Keratinocyte (primary cell): Measurements from ENCODE around the gene CRACR2A. TPM values are rescaled to one million over a fixed set of nuclear protein-coding genes. Genes with fewer than 3 reads are reported as not detected.

Source experiments
- DNase-seq: peaks from one replicate; pipeline ENCODE4 v3.0.0-alpha.2; 2011; ENCODE audit warnings: low read depth, missing footprints, low spot score
- FAIRE-seq: peaks from 2 replicates; lab custom pipeline; 2011; peaks lifted over from hg19 to GRCh38; lab: Jason Lieb, UNC
- H2AFZ ChIP-seq: 2 replicates; pipeline ENCODE4 v1.6.0; 2012; ENCODE audit warnings: low read length, control low read depth, inconsistent platforms; ENCODE audit not compliant: control insufficient read depth
- H3K27ac ChIP-seq: 2 replicates; pipeline ENCODE4 v1.5.1; 2011; ENCODE audit warnings: low read length; ENCODE audit not compliant: control insufficient read depth, insufficient read depth
- H3K27me3 ChIP-seq: 3 replicates; pipeline ENCODE4 v1.6.0; 2011; ENCODE audit warnings: low read length; ENCODE audit not compliant: control insufficient read depth, insufficient read depth; ENCODE audit errors: extremely low read depth
- H3K36me3 ChIP-seq, 2 experiments: 2 replicates in 1 of 2; 3 replicates in 1 of 2; pipeline ENCODE4 v1.5.1; 2011; ENCODE audit warnings: low read length in 2 of 2, mild to moderate bottlenecking in 1 of 2; ENCODE audit not compliant: control insufficient read depth in 2 of 2, insufficient read depth in 2 of 2; ENCODE audit errors: extremely low read depth in 1 of 2
- H3K4me1 ChIP-seq: 3 replicates; pipeline ENCODE4 v1.5.1; 2011; ENCODE audit warnings: low read length; ENCODE audit not compliant: control insufficient read depth, insufficient read depth; ENCODE audit errors: extremely low read depth
- H3K4me2 ChIP-seq: 3 replicates; pipeline ENCODE4 v1.6.0; 2011; ENCODE audit warnings: low read depth, low read length; ENCODE audit not compliant: control insufficient read depth, insufficient read depth; ENCODE audit errors: extremely low read depth
- H3K4me3 ChIP-seq, 3 experiments: fragments of 200-600 bp in 1 of 3; sonication (generic) in 1 of 3; 2 replicates in 2 of 3; 3 replicates in 1 of 3; pipeline ENCODE4 v1.5.1; 2011 to 2016; ENCODE audit warnings: low read length in 3 of 3, mild to moderate bottlenecking in 3 of 3, control low read depth in 2 of 3, inconsistent platforms in 1 of 3, low read depth in 1 of 3, mixed read lengths in 1 of 3, mixed run types in 1 of 3, moderate library complexity in 1 of 3; ENCODE audit not compliant: control insufficient read depth in 2 of 3, insufficient read depth in 2 of 3; ENCODE audit errors: extremely low read depth in 1 of 3
- H3K79me2 ChIP-seq: 2 replicates; pipeline ENCODE4 v1.6.0; 2012; ENCODE audit warnings: low read length; ENCODE audit not compliant: control insufficient read depth, insufficient read depth
- H3K9ac ChIP-seq: 3 replicates; pipeline ENCODE4 v1.6.0; 2011; ENCODE audit warnings: low read length; ENCODE audit not compliant: control insufficient read depth, insufficient read depth; ENCODE audit errors: extremely low read depth
- H3K9me1 ChIP-seq: 3 replicates; pipeline ENCODE4 v1.6.0; 2011; ENCODE audit warnings: low read length; ENCODE audit not compliant: control insufficient read depth, insufficient read depth; ENCODE audit errors: extremely low read depth
- H3K9me3 ChIP-seq: 2 replicates; pipeline ENCODE4 v1.5.1; 2012; ENCODE audit warnings: low read depth, low read length; ENCODE audit not compliant: control insufficient read depth
- H4K20me1 ChIP-seq: 3 replicates; pipeline ENCODE4 v1.6.0; 2011; ENCODE audit warnings: low read length; ENCODE audit not compliant: control insufficient read depth, insufficient read depth; ENCODE audit errors: extremely low read depth
- EZH2 ChIP-seq: IDR thresholded peaks from one replicate; pipeline ENCODE4 v1.6.1; 2012; ENCODE audit warnings: inconsistent platforms, mild to moderate bottlenecking, low read length, moderate library complexity
- dilution Hi-C: fragments of 300-500 bp; cut with MboI; formaldehyde crosslinking; loops from one replicate; pipeline ENCODE4 v1.7.0; 2020; ENCODE audit warnings: low sequenced_read_pairs; ENCODE audit not compliant: extremely low pct_ligation_motif_present
- polyA plus RNA-seq, 5 experiments: library from polyadenylated mRNA; depleted of rRNA in 3 of 5; stranded (reverse) in 3 of 5; stranded (forward) in 1 of 5; unstranded in 1 of 5; fragments of >200 nt; gene quantifications; 1 replicate in 1 of 5; 2 replicates in 3 of 5; 3 replicates in 1 of 5; pipeline versions ENCODE4 v1.2.1 to v1.2.3, GENCODE V29; 2011 to 2012; ENCODE audit warnings: missing spikeins in 2 of 5, low read depth in 1 of 5, low replicate concordance in 1 of 5
- TF ChIP-seq, protein P1 (sequence below), 3 experiments: IDR thresholded peaks in 1 of 3; conservative IDR thresholded peaks in 1 of 3; optimal IDR thresholded peaks in 1 of 3; 2 replicates in 2 of 3; 3 replicates in 1 of 3; pipeline versions ENCODE3 to v1.5.1; 2011; ENCODE audit warnings: low read length in 3 of 3, mild to moderate bottlenecking in 3 of 3, moderate library complexity in 2 of 3, control low read depth in 1 of 3, inconsistent platforms in 1 of 3; ENCODE audit not compliant: insufficient read depth in 2 of 3; ENCODE audit errors: extremely low read depth in 1 of 3

The CRACR2A gene
- polyA plus RNA-seq, 1 donor (not counting 4 experiments of a cell fraction or from before 2014, with no cell fraction given) = 0.30 TPM

DNA sequence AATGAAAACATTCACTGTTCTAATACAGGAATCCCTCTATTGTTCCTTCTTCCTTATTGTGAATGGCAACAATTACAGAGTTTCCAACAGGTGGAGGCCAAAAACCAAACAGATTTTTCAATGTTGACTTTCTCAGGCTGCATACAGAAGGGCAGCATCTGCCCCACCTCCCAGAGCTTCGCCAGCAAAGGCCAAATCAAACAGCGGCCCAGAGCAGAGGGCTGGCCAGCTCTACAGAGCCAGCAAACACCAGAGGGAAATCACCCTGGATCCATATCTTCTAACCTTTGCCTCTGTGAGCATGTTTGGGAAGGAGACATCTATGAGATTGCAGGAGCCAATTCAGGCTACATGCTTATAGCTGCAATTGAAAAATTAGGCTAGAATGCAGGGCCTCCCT lies 4.4 kb upstream of the CRACR2A start:
- no peak overlapping the region for H3K4me2 ChIP-seq
- DNase-seq (no peak), FAIRE-seq (no peak)
- no peaks in the 10 kb centered on the region for H3K36me3 ChIP-seq
- no peaks in the 10 kb centered on the region for H4K20me1 ChIP-seq
- H3K9me3 ChIP-seq = no peaks in the 10 kb centered on the region
- dilution Hi-C loops = no loop called here
- no peak overlapping the region for H3K4me3 ChIP-seq
- TF ChIP-seq, protein P1, sequence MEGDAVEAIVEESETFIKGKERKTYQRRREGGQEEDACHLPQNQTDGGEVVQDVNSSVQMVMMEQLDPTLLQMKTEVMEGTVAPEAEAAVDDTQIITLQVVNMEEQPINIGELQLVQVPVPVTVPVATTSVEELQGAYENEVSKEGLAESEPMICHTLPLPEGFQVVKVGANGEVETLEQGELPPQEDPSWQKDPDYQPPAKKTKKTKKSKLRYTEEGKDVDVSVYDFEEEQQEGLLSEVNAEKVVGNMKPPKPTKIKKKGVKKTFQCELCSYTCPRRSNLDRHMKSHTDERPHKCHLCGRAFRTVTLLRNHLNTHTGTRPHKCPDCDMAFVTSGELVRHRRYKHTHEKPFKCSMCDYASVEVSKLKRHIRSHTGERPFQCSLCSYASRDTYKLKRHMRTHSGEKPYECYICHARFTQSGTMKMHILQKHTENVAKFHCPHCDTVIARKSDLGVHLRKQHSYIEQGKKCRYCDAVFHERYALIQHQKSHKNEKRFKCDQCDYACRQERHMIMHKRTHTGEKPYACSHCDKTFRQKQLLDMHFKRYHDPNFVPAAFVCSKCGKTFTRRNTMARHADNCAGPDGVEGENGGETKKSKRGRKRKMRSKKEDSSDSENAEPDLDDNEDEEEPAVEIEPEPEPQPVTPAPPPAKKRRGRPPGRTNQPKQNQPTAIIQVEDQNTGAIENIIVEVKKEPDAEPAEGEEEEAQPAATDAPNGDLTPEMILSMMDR (optimal IDR thresholded peaks at IDR 0.05 in 1 of 3, IDR thresholded peaks at IDR 0.05 in 1 of 3, conservative IDR thresholded peaks at IDR 0.05 in 1 of 3; ENCODE audit: extremely low read depth in 1 of 3, insufficient read depth in 2 of 3, low read length in 3 of 3) = no peak
- no peak for TF ChIP-seq EZH2
- peaks cover 2% of the 10 kb centered on the region for H3K27me3 ChIP-seq
- peaks cover 2% of the 10 kb centered on the region for H3K4me1 ChIP-seq
- H3K9me1 ChIP-seq = no peaks in the 10 kb centered on the region
- no peak overlapping the region for H2AFZ ChIP-seq
- no peak overlapping the region for H3K27ac ChIP-seq
- H3K9ac ChIP-seq = no peak overlapping the region
- no peaks in the 10 kb centered on the region for H3K79me2 ChIP-seq

DNA sequence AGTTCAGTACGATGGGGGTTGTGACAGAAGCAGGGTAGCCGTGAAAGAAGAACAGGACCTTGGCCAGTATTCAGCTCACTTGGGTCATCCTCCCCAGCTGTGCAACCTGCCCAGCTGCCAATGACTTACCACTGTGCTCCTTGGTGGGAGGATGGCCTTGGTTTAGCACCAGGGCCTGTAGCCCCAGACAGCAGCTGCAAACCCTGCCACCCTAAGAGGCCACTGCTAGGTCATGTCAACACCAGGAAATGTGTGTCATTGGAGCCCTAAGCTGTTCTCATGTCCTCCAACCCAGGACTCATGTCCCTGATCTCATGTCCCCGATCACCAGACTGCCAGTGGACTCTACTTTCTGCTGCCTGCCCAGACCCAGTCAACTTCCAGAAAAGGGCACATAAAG lies 3.0 kb upstream of the CRACR2A start:
- Histone ChIP-seq H3K27me3 (peaks cover 8% of the 10 kb centered on the region), H3K79me2 (no peaks in the 10 kb centered on the region), H3K9me1 (no peaks in the 10 kb centered on the region), H3K4me3 (no peak overlapping the region), H3K36me3 (no peaks in the 10 kb centered on the region), H4K20me1 (no peaks in the 10 kb centered on the region), H3K9ac (no peak overlapping the region), H2AFZ (no peak overlapping the region), H3K27ac (no peak overlapping the region), H3K4me1 (peaks cover 2% of the 10 kb centered on the region), H3K4me2 (no peak overlapping the region), H3K9me3 (no peaks in the 10 kb centered on the region)
- DNase-seq (no peak), FAIRE-seq (no peak)
- dilution Hi-C loops = no loop called here
- TF ChIP-seq, protein P1 (optimal IDR thresholded peaks at IDR 0.05 in 1 of 3, IDR thresholded peaks at IDR 0.05 in 1 of 3, conservative IDR thresholded peaks at IDR 0.05 in 1 of 3; ENCODE audit: extremely low read depth in 1 of 3, insufficient read depth in 2 of 3, low read length in 3 of 3) = no peak
- TF ChIP-seq EZH2 = no peak
